ENCODE data around the gene TMEM134. TPM values are rescaled to one million over a fixed set of nuclear protein-coding genes. Genes with fewer than 3 reads are reported as not detected.

The TMEM134 gene
- total and polyA plus RNA-seq, 10 of the 15 experiments (the other 5 are each of a cell fraction or from before 2014, with no cell fraction given), result 1.6 to 93.8 (median 27.8) TPM

- TF ChIP-seq, protein P1, sequence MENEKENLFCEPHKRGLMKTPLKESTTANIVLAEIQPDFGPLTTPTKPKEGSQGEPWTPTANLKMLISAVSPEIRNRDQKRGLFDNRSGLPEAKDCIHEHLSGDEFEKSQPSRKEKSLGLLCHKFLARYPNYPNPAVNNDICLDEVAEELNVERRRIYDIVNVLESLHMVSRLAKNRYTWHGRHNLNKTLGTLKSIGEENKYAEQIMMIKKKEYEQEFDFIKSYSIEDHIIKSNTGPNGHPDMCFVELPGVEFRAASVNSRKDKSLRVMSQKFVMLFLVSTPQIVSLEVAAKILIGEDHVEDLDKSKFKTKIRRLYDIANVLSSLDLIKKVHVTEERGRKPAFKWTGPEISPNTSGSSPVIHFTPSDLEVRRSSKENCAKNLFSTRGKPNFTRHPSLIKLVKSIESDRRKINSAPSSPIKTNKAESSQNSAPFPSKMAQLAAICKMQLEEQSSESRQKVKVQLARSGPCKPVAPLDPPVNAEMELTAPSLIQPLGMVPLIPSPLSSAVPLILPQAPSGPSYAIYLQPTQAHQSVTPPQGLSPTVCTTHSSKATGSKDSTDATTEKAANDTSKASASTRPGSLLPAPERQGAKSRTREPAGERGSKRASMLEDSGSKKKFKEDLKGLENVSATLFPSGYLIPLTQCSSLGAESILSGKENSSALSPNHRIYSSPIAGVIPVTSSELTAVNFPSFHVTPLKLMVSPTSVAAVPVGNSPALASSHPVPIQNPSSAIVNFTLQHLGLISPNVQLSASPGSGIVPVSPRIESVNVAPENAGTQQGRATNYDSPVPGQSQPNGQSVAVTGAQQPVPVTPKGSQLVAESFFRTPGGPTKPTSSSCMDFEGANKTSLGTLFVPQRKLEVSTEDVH (IDR thresholded peaks at IDR 0.05; ENCODE audit: low read depth, partially characterized antibody), result no peak
- TF ChIP-seq SMAD1 (IDR thresholded peaks at IDR 0.05; ENCODE audit: low read depth, partially characterized antibody) (peak; percentile 83), TARDBP (IDR thresholded peaks at IDR 0.05; ENCODE audit: borderline replicate concordance) (0 out of 2 replicates have a peak, but pooled peaks have one; percentile 46), TBL1XR1 (IDR thresholded peaks at IDR 0.05; ENCODE audit: low read depth, low read length) (no peak), CHD2 (IDR thresholded peaks at IDR 0.05; ENCODE audit: borderline replicate concordance, low read depth, low read length) (peak; percentile 79), ESRRA (IDR thresholded peaks at IDR 0.05; ENCODE audit: low read length) (no peak), PBX3 (IDR thresholded peaks at IDR 0.05; ENCODE audit: insufficient replicate concordance, low read depth, low read length) (peak; percentile 14), POLR2A (IDR thresholded peaks at IDR 0.05; ENCODE audit: low read depth, low read length) (peak; percentile 94), FOXM1 (IDR thresholded peaks at IDR 0.05; ENCODE audit: low read depth, low read length) (no peak), RAD21 (IDR thresholded peaks at IDR 0.05; ENCODE audit: insufficient read depth, low read depth, low read length) (no peak), STAT1 (conservative IDR thresholded peaks at IDR 0.05) (no peak), SREBF2 (IDR thresholded peaks at IDR 0.05; ENCODE audit: low read length) (no peak), YY1 (IDR thresholded peaks at IDR 0.05; ENCODE audit: low read depth, low read length) (no peak), ZNF384 (IDR thresholded peaks at IDR 0.05; ENCODE audit: borderline replicate concordance, low read depth, low read length) (no peak), FOXK2 (IDR thresholded peaks at IDR 0.05) (no peak), TAF1 (IDR thresholded peaks at IDR 0.05; ENCODE audit: borderline replicate concordance, low read depth, low read length) (peak; percentile 96), CREM (IDR thresholded peaks at IDR 0.05; ENCODE audit: low read depth) (peak; percentile 13; the same call in 1 of the 2 replicates), ZNF24 (IDR thresholded peaks at IDR 0.05) (no peak), POU2F2 (IDR thresholded peaks at IDR 0.05; ENCODE audit: borderline replicate concordance, low read depth, low read length) (peak; percentile 66; the same call in 1 of the 3 replicates), MTA3 (IDR thresholded peaks at IDR 0.05; ENCODE audit: borderline replicate concordance, low read length) (no peak), SPI1 (IDR thresholded peaks at IDR 0.05; ENCODE audit: borderline replicate concordance, insufficient read depth, low read depth, low read length) (peak; percentile 14; the same call in 1 of the 2 replicates), JUNB (IDR thresholded peaks at IDR 0.05) (no peak), TCF3 (IDR thresholded peaks at IDR 0.05; ENCODE audit: borderline replicate concordance, insufficient read depth, low read depth, low read length) (peak; percentile 82), KDM1A (IDR thresholded peaks at IDR 0.05; ENCODE audit: borderline replicate concordance) (no peak)
- TF ChIP-seq, protein P2, sequence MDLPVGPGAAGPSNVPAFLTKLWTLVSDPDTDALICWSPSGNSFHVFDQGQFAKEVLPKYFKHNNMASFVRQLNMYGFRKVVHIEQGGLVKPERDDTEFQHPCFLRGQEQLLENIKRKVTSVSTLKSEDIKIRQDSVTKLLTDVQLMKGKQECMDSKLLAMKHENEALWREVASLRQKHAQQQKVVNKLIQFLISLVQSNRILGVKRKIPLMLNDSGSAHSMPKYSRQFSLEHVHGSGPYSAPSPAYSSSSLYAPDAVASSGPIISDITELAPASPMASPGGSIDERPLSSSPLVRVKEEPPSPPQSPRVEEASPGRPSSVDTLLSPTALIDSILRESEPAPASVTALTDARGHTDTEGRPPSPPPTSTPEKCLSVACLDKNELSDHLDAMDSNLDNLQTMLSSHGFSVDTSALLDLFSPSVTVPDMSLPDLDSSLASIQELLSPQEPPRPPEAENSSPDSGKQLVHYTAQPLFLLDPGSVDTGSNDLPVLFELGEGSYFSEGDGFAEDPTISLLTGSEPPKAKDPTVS (IDR thresholded peaks at IDR 0.05; ENCODE audit: low read depth, low read length), result no peak
- TF ChIP-seq, protein P3, sequence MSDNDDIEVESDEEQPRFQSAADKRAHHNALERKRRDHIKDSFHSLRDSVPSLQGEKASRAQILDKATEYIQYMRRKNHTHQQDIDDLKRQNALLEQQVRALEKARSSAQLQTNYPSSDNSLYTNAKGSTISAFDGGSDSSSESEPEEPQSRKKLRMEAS (IDR thresholded peaks at IDR 0.05; ENCODE audit: low read depth, low read length), result no peak
These were observed 31.8 kb downstream of the TMEM134 start, which contains the start of gene PTPRCAP (continued) for GRCh38 chr11:67437082-67437808.

All from GM12878 (cell line).